Activated CD8-positive, alpha-beta memory T cell treated with anti-CD3 and anti-CD28 coated beads for 4 hours (primary cell): ENCODE data around the gene DCAF8L1.
"Not testable (repeated sequence)": the region's sequence is repeated elsewhere in the genome, so short reads cannot be mapped to it uniquely, and the experiment has no call there.

Experiments used
- DNase-seq, 2 donors: peaks; one replicate each; pipeline ENCODE4 v3.0.0-alpha.2; 2020; ENCODE audit warnings: low read depth in 2 of 2

Gene DCAF8L1

DNA sequence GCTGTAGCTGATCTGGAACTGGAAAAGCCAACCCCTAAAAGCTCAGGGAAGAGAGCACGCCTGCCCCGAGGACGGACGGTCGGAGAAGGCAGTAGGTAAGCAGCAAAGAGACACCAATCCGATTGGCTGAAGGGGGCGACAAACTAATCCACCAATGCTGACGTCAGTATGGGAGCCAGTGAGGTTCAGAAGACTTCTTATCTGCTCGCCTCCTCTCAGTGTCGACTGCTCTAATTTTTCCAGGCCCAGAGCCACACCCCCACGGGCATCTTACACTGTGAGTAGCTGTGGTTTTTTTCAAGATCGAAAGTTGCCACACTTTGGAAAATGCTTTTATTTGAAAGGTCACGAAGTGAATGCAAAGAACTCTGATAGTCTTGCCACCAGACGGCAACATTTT, at the start of gene DCAF8L1:
DCAF8L1 (minus strand) TSS at position 101 of the 400 bp plus-strand sequence. CDS start 115 bp downstream, outside the sequence.
- no peak for DNase-seq

DNA sequence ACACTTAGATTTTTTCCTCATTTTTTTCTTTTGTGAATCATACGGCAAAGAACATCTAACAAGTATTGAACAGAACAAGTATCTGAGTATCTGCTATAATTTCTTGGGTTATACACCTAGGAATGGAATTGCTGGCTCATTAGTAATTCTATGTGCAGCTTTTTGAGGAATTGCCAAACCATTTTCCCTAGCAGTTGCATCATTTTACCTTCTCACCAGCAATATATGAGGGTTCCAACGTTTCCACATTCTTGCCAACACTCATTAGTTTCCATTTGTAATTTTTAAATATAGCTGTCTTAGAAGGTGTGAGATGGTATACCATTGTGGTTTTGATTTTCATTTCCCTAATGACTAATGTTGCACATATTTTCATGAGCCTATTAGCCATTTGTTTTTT, 41.1 kb upstream of the DCAF8L1 start:
- no peak for DNase-seq

DNA sequence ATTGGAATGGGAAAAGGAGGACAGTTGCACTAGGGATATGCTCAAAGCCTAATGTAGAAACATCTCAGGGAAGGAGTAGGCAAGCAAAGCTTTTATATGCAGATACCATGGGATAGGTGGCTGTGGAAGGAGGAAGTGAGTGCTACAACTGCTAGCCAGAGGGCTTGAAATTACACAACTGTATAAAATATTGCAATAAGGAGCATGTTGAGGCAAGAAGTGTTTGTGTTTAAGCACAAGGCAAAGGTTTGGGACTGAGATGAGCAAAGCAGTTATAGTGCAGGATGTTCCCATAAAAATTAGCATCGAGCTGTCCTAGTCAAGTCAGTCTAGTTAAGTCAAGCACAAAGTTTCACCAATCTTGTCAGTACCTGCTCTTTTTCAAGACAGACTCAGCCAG, 35.6 kb upstream of the DCAF8L1 start:
- DNase-seq = no peak

DNA sequence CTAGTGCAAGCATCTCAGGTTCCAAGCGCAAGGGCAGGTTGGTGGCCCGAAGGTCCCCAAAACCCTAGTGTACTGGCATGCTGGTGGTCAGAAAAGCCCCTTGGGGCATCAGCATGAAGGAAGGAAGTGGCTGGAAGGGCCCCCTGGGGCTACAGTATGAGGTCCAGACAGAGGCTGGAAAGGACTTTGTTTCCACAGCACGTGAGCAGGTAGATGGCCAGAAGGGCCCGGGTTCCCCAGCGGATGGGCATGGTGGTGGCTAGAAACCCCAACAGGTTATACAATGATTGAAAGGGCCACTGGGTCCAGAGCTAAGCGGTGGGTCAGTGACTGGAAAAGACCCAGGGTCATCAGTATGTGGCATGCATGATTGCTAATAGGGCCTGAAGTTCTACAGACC, 34.7 kb upstream of the DCAF8L1 start:
- DNase-seq = no peak

DNA sequence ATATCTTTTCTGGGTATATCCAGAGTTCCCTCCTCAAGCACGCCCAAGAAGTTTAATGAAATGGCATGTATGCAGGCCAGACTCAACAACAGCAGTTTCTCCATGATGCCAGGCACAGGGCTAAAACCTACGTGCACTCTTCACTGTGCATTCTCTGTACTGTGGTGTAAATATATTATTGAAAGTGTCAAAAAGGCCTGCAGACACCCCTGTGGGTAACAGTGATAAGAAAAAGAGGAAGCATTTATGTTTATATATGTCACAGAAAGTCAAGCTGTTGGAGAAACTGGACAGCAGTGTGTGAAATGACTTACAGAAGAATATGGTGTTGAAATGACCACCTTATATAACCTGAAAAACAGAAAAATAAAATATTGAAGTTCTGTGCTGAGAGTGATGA, 29.6 kb upstream of the DCAF8L1 start:
- DNase-seq = no peak

DNA sequence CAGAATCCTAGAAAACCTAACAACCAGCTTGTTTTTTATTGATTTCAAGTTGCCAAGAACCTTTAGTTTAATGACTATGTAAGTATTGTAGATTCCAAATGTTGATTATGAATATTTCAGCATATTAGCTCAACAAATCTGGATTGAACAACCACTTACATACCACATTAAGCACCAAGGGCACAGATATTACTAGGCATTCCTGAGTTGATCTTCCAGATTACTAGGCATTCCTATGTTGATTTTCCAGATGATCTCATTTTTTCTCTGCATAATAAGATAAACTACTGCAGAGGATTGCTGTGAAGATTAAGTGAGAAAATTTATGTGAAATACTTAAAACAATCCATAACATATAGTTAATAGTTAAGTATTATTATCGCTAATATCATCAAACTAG, 17.4 kb upstream of the DCAF8L1 start:
- no peak for DNase-seq

DNA sequence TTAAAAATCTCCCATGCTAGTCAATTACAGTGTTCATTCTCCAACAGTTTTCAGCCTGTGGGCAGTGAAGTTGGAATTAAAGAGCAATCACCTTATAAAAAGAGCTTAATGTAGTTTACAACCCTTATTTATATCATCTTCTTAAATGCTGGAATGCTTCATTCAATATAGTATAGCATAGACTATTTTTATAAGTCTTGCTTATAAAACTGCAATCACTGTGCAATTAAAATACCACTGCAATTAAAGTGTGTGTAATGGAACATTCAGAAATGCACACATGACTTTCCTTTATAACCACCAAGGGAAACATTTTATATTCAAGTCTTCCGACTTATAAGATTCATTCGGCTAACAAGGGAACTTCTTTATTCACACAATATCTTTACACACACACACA, 16.4 kb upstream of the DCAF8L1 start:
- no peak for DNase-seq

DNA sequence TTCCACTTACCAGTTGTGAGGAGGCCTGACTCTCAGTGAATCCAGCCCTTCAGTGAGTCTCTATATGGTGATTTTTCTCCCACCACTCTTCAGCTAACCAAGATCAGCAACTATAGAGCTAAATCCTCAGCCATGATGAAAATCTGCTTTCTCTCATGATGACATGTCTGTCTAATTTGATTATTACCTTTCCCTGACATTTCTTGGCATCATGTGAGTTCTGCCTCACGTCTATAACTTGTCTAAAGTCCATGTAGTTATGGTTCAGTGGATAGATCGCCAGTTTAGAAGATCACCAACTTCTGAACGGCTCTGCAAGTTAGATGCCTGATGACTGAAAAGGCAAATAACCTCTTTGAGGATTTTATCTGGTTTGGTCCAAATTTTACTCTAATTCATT, 14.9 kb upstream of the DCAF8L1 start:
- no peak for DNase-seq

DNA sequence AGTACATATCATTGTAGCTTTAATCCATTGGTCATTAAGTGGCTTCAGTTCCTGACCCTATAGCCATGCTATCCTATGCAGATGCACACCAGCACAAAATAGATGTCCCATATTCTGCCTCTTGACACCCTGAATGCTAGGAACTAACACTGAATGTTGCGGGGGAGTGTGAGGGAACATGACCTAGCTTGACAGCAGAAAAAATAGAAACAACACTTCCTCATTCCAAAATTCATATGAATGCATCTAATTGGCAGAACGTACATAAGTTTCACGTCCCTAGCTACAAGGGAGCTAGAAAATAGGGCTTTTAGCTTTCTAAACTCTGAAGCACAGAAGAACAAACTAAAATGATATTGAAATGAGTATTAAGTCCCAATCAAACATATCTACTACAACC, 14.4 kb upstream of the DCAF8L1 start:
- no peak for DNase-seq

DNA sequence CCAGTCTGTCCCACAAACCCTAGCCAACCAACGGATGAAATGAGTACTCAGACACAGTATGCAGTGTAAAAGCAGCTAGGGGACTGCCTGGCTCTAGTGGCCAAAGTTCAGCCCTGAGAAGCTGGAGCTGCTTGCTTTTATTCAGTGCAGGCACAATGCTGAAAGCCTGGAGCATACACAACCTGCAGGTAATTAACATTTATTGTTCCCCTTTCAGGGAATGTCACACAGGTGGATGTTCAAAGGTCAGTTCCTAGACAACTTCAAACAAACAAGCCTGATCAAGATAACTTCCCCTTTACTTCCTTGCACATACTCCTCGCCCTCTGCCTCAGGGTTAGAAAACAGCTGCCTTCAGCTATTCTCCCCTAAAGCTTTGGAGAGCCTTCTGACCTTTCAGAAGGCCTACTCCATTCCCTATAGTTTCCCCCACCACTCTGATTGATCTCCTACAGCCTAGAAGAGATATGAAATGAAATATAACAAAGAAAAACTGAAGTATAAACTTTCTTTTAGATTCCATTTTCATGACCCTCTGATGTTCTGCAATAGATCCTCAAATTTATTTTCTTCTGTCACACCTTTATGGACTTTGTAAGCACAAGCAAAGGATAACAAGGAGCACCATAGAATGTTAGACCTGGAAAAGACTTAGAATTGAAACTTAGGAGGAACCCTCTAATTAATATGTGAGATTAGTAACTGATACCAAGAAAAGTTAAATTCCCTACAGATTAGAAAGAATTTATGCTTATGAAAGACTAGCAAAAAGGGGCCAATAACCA, 6.8 kb upstream of the DCAF8L1 start:
- DNase-seq = no peak

DNA sequence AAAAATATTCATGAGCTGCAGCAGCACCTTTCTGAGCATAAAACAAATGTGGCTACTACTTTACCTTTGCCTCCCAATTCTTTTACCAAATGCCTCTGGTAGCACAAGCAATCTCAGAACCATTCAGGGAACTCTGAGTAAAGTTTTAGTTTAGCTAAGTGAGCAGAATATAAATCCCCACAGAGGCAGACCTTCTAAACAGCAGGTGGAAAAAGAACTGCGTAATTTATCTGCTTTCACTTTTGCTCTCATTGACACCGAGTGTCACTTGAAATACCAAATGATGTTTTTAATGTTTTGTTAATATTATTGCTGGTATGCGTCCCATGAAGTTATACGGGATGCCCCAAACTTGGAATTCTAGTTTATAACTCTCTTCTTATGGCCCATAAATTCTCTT, 4.3 kb downstream of the DCAF8L1 start:
- not testable (repeated sequence) for DNase-seq

DNA sequence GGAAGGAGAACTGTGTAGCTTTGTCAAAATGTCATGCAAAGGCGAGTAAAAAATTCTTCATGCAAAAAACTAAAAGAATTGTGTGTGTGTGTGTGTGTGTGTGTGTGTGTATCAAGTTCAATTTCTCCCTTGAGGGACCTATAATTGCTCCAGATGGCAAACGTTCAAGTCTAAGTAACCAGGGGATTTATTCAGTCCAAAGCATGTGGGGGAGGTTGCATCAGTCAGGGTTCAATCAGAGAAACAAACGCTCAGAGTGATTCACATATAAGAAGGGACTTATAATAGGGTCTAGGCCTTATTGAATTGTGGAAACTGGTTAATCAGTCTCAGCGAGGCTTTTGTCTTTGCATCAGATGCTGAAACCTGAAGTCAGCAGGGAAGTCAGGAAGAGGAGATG, 5.0 kb downstream of the DCAF8L1 start:
- DNase-seq = no peak

DNA sequence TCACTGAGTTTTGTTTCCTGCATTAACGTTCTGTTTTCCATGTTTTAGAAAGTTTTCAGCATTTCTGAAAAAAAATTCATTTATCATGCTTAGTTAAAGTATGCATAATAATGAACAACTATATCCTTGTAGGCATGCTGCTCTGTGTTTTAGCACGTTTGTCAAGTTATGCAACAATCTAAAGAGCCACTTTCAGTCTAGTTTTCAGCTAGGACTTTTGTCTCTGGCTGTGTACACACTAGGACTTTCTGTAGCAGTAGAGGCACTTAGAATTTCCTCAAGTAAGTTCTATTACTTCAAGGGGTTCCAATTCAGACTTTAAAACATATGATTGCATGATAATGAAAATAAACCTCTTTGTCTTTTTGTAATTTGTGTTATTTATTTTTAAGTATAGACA, 12.4 kb downstream of the DCAF8L1 start:
- no peak for DNase-seq

DNA sequence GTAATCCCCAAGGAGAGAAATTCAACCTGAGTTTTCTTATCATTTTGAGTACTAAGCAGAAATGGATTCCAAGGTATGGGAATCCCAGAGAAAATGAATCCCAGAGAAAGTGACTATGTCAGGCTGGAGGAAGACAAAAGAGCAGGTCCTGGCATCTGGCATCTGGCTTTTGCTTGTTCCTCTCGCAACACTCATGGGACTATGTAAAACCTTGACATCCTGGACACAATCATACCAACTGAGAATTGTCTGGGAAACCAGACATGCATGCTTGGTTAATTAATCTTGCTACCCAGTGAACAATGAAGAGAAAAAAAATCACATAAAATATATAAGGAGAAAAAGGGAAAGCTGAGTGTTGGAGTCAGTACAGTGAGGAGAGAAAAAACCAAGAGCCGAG, 12.9 kb downstream of the DCAF8L1 start:
- no peak for DNase-seq

DNA sequence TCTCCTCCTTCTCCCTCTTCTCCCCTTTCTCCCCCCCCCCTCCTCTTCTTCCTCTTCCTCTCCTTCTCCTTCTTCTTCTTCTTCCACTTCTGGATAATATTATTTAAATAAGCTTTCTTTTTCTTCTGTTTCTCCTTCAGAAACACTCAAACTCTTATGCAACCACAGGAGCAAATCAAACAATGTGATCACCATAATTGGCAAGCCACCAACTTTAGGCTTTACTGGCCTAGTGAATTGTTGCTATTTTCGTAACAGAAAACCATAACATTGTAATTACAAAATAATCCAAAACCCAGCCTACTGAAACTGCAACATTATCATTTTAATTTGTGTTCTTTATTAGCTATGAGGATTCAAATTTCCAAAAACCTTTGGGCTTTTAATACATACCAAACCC, 14.3 kb downstream of the DCAF8L1 start:
- DNase-seq = no peak

DNA sequence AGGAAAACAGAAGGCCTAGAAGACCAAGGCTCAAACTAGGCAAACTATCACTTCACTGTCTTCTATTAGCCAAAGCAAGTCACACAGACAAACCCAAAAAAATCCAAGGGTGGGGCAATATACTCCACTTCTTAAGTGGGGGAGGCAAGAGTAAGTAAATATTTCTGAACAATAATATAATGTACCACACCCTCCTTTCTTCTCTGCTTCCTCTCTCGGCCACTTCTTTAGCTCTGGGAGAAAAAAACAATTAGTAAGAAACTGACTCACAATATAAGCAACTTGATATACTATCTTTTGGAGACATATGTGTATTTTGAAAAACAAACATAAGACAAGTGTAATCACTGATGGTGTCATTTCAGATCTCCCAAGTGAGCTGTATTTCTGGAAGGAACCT, 14.8 kb downstream of the DCAF8L1 start:
- no peak for DNase-seq

DNA sequence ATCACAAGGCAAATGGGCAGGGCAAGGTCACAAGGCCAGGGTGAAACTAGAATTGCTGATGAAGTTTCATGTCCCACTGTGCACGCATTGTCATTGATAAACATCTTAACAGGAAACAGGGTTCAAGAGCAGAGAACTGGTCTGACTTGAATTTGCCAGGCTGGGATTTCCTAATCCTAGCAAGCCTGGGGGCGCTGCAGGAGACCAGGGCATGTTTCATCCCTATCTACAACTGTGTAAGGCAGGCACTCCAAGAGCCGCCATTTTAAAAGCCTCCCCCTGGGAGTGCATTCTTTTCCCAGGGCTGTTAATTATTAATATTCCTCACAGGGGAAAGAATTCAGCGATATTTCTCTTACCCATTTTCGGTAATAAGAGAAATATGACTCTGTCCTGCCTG, 15.9 kb downstream of the DCAF8L1 start:
- not testable (repeated sequence) for DNase-seq

DNA sequence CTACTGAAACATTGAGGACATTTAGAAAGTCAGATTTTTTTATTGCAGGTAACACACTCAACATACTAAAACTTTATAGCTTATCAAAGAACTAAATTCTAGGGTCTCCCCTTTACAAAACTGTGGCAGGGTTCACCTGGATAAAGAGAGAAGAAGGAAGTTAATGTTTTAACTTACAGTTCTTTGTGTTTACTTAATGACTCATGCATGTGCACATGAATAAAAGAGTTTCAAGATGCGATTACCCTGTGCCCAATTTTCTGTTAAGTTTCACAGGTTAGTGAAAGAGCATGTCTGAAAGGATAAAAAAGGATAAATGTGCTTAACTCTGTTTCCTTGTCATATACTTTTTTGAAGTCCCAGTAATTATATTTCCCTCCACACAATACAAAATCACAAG, 16.8 kb downstream of the DCAF8L1 start:
- DNase-seq = no peak

DNA sequence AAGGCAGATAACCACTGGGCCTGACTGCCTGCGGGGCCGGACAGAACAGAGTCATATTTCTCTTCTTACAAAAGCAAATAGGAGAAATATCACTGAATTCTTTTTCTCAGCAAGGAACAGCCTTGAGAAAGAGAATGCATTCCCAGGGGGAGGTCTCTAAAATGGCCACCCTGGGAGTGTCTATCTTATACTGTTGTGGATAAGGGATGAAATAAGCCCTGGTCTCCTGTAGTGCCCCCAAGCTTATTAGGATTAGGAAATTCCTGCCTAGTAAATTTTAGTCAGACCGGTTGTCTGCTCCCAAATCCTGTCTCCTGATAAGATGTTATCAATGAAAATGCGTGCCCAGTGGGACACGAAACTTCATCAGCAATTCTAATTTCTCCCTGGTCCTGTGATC, 20.8 kb downstream of the DCAF8L1 start:
- not testable (repeated sequence) for DNase-seq

DNA sequence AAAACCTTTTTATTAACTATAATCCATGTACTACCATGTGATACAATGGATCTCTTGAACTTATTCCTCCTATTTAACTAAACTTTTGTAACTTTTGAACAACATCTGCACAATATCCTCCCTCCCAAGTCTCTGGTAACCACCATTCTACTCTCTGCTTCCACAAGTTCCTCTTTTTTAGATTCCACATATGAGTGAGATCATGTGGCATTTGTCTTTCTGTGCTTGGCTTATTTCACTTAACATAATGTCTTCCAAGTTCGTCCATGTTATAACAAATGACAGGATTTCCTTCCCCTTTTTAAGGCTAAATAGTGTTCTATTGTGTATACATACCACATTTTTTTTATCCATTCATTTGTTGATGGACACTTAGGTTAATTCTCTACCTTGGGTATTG, 28.1 kb downstream of the DCAF8L1 start:
- DNase-seq = no peak

DNA sequence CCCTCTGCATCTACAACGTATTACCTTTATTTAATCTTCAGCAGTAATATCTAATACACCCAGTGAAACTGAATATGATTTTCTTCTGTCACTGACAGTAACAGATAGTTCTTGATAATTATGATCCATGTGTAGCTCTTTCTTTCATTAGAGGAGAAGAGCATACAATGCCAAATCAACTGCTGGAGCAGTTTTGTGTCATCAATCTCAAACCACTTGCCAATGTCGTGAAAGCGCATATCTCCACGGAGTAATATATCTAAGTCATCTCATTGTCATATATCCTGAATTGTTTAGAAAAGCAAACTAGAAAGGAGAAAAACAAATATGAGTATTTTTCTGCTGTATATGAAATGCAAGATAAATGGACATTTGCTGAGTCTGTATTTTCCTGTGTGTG, 47.9 kb downstream of the DCAF8L1 start:
- DNase-seq = no peak
